Calu3 (cell line): ENCODE data around the gene SCAF11. TPM values are rescaled to one million over a fixed set of nuclear protein-coding genes. Genes with fewer than 3 reads are reported as not detected.

Experiments
- BruUV-seq: library from RNA; stranded (reverse); fragments of 400-500 nt; replicated peaks from 2 replicates; lab custom pipeline; 2021; lab: Mats Ljungman, UMichigan
- CTCF ChIA-PET: fragments of 300-600 bp; sonication (Branson Sonifier 250); formaldehyde crosslinking; loops from one replicate; lab custom pipeline; 2022; ENCODE audit warnings: antibody characterized with exemption; lab: Charles Lee
- DNase-seq: peaks from one replicate; pipeline ENCODE4 v3.0.0; 2022
- H3K27ac Mint-ChIP-seq: one replicate; pipeline ENCODE4 v1.8.0; 2022; ENCODE audit warnings: mixed read lengths; ENCODE audit not compliant: unreplicated experiment
- H3K27me3 Mint-ChIP-seq: one replicate; pipeline ENCODE4 v1.8.0; 2022; ENCODE audit warnings: mixed read lengths; ENCODE audit not compliant: unreplicated experiment
- H3K36me3 Mint-ChIP-seq: one replicate; pipeline ENCODE4 v1.8.0; 2022; ENCODE audit warnings: mild to moderate bottlenecking, moderate library complexity, mixed read lengths; ENCODE audit not compliant: insufficient read depth, unreplicated experiment
- H3K4me1 Mint-ChIP-seq: one replicate; pipeline ENCODE4 v1.8.0; 2022; ENCODE audit warnings: mild to moderate bottlenecking, low read depth, mixed read lengths; ENCODE audit not compliant: unreplicated experiment
- H3K4me3 Mint-ChIP-seq: one replicate; pipeline ENCODE4 v1.8.0; 2022; ENCODE audit warnings: mild to moderate bottlenecking, low read depth, moderate library complexity, mixed read lengths; ENCODE audit not compliant: unreplicated experiment
- H3K9me3 Mint-ChIP-seq: one replicate; pipeline ENCODE4 v1.8.0; 2022; ENCODE audit warnings: low read depth, mixed read lengths; ENCODE audit not compliant: unreplicated experiment
- intact Hi-C: fragments of 100-400 bp; cut with micrococcal nuclease; formaldehyde crosslinking; loops from one replicate; pipeline ENCODE4 v1.10.0; 2022; ENCODE audit not compliant: unreplicated experiment
- total RNA-seq: library from RNA; stranded (reverse); gene quantifications from 2 replicates; pipeline ENCODE4 v1.2.3, GENCODE V29; 2022
- TF ChIP-seq, protein P1 (sequence below): fragments of 200-600 bp; IDR thresholded peaks from one replicate; pipeline ENCODE4 v1.8.0; 2022; ENCODE audit warnings: antibody characterized with exemption; ENCODE audit not compliant: unreplicated experiment

SCAF11 gene
- total RNA-seq, 1 experiment from 2014 or later, result 78.8 TPM

GRCh38 chr12:45886685-45887084 lies 103.7 kb downstream of the SCAF11 start:
- H3K27me3 Mint-ChIP-seq, result no peaks in the 10 kb centered on the region
- BruUV-seq, result no TSS peak
- CTCF ChIA-PET, result no interaction called here
- TF ChIP-seq, protein P1, sequence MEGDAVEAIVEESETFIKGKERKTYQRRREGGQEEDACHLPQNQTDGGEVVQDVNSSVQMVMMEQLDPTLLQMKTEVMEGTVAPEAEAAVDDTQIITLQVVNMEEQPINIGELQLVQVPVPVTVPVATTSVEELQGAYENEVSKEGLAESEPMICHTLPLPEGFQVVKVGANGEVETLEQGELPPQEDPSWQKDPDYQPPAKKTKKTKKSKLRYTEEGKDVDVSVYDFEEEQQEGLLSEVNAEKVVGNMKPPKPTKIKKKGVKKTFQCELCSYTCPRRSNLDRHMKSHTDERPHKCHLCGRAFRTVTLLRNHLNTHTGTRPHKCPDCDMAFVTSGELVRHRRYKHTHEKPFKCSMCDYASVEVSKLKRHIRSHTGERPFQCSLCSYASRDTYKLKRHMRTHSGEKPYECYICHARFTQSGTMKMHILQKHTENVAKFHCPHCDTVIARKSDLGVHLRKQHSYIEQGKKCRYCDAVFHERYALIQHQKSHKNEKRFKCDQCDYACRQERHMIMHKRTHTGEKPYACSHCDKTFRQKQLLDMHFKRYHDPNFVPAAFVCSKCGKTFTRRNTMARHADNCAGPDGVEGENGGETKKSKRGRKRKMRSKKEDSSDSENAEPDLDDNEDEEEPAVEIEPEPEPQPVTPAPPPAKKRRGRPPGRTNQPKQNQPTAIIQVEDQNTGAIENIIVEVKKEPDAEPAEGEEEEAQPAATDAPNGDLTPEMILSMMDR, result no peak
- no peaks in the 10 kb centered on the region for H3K4me1 Mint-ChIP-seq
- intact Hi-C loops, result no loop called here
- no peaks in the 10 kb centered on the region for H3K36me3 Mint-ChIP-seq
- DNase-seq, result no peak
- H3K4me3 Mint-ChIP-seq, result no peak overlapping the region
- H3K27ac Mint-ChIP-seq, result no peak overlapping the region
- no peaks in the 10 kb centered on the region for H3K9me3 Mint-ChIP-seq

GRCh38 chr12:45883187-45883586 lies 107.2 kb downstream of the SCAF11 start:
- CTCF ChIA-PET, result no interaction called here

DNA sequence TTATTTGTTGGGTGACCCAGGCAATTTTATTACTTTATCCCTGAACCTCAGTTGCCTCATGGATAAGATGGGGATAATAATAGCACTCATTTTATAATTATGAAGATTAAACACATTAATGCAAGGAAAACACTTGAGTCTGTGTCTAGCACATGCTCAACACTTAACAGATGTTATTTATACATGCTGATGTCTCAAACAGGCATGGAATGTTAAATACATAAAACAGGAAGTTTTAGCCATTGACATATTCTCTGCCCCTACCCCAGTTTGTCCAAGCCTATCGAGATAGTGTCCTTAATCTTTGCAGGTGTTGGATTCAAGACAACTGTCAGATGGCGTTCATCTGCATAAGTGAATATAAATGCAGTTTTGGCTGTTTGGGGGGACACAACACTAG lies 109.8 kb downstream of the SCAF11 start:
- TF ChIP-seq, protein P1, result no peak
- intact Hi-C loops, result no loop called here
- no peaks in the 10 kb centered on the region for H3K27me3 Mint-ChIP-seq
- no peaks in the 10 kb centered on the region for H3K4me1 Mint-ChIP-seq
- H3K4me3 Mint-ChIP-seq, result no peak overlapping the region
- H3K27ac Mint-ChIP-seq, result no peak overlapping the region
- no peak for DNase-seq
- CTCF ChIA-PET, result no interaction called here
- no peaks in the 10 kb centered on the region for H3K9me3 Mint-ChIP-seq
- H3K36me3 Mint-ChIP-seq, result peaks cover 4% of the 10 kb centered on the region
- no TSS peak for BruUV-seq

More at GRCh38 chr12:45883187-45883586, 107.2 kb downstream of the SCAF11 start:
- Mint-ChIP-seq H3K36me3 (no peaks in the 10 kb centered on the region), H3K27ac (no peak overlapping the region), H3K4me1 (no peaks in the 10 kb centered on the region), H3K9me3 (no peaks in the 10 kb centered on the region), H3K4me3 (no peak overlapping the region), H3K27me3 (no peaks in the 10 kb centered on the region)
- BruUV-seq, result no TSS peak
- DNase-seq, result no peak
- intact Hi-C loops, result no loop called here
- TF ChIP-seq, protein P1, result no peak

DNA sequence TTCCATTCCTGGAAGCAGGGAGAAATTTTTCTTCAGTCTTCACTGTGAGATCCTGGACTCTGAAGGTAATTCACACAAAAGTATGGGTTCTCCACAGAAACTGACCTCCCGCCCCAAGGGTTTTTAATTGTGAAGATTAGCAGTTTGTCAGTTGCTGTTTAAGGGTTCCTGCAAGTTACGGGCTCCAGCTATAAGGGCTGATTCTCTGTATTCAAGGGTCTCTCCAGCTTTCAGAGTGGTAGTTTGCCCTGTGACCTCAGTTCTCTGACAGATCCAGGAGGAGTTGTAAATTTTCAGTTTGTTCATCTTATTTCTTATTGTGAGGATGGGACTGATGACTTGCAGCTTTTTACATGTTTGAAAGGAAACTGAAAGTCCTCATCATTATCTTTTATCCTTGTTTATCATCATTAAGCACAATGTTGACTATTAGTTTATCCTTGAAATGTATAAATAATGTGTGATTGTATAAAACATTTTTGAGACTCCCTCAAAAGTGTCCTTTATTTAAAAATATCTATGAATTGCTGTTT lies 110.9 kb downstream of the SCAF11 start:
- DNase-seq, result no peak
- CTCF ChIA-PET, result no interaction called here
- BruUV-seq, result no TSS peak
- peaks cover 4% of the 10 kb centered on the region for H3K36me3 Mint-ChIP-seq
- no peaks in the 10 kb centered on the region for H3K9me3 Mint-ChIP-seq
- no peak overlapping the region for H3K27ac Mint-ChIP-seq
- H3K4me3 Mint-ChIP-seq, result no peak overlapping the region
- no peaks in the 10 kb centered on the region for H3K27me3 Mint-ChIP-seq
- H3K4me1 Mint-ChIP-seq, result no peaks in the 10 kb centered on the region
- TF ChIP-seq, protein P1, result no peak
- intact Hi-C loops, result no loop called here
